Occipital lobe (tissue), 2 donors: Measurements from ENCODE around the gene EIF2AK2. TPM values are rescaled to one million over a fixed set of nuclear protein-coding genes. Genes with fewer than 3 reads are reported as not detected.

ENCODE experiments used
- DNase-seq: peaks from one replicate; lab custom pipeline; 2025; lab: John Stamatoyannopoulos, UW
- total RNA-seq: library from RNA; depleted of rRNA; stranded (reverse); fragments of >200 nt; gene quantifications from one replicate; pipeline ENCODE4 v1.2.3, GENCODE V29; 2014

The EIF2AK2 gene
- total RNA-seq, 1 donor from 2014 or later, result 48.7 TPM

DNA sequence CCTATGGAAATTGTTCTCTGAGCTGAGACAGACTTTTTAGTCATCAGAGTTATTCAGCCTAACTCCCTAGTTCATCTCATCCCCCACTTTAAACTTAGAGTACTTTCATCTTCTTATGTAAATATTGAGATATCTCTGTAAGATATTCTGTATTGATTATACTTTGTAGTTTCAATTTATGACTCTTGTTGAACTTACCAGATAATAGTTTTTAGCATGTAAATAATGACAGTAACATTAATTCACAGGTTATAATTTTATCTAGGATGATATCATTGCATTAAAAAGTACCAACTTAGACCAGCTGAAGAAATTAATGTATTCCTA lies 14.8 kb upstream of the EIF2AK2 start:
- DNase-seq, result no peak

DNA sequence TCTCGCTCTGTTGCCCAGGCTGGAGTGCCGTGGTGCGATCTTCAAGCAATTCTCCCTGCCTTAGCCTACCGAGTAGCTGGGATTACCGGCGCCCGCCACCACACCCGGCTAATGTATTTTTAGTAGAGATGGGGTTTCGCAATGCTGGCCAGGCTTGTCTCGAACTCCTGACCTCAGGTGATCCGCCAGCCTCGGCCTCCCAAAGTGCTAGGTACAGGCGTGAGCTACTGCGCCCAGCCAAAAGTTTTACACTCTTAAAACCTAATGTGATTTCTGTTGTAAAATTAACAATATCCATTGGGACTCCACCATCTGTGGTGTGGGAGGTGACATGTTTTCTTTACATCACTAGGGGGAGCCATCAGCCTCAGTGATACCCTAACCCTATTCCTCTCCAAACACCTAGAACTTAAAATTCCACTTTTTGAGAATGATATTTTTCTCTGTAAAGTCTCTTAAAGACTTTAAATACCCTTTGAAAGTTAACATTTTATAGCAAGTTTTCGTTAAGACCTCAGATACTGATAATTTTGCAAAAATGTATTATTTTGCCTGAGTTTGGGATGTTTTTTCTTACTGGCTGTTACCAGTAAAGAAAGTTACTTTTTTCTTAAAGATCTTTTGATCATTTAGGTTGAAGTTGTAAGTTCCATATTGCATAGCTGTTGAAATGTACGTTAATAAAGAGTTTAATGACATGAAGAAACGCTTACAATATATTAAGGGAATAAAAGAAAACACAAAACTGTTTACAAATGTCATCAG lies 11.6 kb upstream of the EIF2AK2 start:
- no peak for DNase-seq

DNA sequence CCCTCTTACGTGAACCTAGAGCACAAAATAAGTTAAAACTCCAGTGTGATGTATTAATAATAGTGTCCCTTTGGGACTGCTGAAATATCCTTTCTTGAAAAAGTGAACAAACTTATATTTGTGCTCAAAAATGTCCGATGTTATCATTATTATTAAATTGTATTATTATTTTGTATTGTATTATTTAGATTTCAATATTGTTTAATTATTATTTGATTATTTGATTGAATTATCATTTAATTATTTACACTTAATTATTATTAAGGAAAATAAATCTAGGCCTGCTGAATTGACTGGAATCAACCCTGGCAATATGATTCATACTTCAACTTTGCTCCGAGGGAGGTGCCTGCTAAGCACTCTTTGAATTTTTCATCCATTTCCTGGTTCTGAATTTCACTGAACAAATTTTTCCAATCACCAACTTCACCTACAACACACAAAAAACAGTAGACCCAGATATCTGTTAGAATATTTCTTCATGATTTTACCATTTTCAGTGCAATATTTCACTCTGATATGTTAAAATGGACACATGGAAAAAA lies 10.9 kb upstream of the EIF2AK2 start:
- no peak for DNase-seq

DNA sequence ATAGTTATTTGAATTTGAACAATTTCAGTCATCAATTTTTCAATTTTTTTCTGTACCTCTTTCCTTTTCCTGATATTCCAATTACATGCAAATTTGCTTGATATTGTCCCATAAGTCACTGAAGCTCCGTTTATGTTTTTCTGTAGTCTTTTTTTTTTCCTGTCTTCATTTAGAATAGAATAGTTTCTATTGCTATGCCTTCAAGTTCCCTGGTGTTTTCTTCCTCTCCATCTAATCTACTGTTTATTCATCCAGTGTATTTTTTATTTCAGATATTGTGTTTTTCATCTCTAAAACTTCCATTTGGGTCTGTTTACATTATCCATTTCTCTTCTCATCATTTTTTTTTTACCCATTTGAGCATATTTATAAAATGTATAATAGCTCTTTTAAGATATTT lies 8.0 kb upstream of the EIF2AK2 start:
- DNase-seq, result no peak

DNA sequence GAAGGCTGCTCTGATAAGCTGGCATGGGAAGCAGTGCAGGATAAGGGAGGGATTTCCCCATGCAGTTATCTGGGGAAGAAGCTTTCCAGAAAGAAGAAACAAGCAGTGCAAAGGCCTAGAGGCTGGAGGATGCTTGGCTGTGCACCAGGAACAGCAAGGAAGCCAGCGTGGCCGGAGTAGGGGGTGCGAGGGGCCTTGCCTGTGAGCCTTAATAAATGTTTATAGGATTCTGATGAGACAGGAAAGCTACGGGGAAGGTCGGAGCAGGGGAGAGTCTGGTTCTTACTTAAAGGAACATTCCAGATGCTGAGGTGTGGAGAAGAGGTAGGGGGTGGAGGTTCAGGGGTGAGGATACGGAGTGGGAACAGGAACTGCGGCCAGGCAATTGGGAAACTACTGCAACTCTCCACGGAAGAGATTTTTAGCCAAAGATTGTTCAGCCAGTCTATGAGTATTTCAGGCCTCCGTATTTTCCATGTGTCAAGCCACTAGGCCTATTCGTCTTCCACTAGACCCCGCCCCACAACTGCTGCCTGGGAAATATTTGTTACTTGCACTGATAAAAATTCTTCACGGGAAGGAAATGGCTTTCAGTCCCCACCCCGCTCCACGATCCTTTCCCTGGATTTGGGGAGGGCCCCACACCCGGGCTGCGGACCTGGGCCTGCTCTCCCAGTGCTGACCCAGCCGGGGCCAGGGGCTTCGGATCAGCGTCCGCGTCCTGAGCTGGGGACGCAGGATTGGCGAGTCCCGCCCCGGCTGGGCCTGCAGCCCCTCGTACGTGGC lies 516 bp downstream of the EIF2AK2 start:
- no peak for DNase-seq

DNA sequence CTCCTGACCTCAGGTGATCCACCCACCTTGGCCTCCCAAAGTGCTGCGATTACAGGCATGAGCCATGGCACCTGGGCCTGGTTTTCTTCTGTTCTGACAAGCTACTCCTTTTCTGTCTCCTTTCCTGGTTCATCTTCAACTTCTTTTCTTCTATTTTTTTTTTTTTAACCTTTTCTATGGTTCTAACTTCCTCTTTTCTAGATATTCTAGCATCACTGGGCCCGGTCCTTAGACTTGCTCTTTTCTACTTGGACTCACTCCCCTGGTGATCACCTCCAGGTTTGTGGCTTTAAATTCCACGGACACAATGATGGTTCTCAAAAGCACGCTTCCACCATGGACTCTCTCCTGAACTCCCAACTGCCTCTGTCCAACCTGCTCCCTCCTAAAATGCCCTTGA lies 2.0 kb downstream of the EIF2AK2 start:
- no peak for DNase-seq

DNA sequence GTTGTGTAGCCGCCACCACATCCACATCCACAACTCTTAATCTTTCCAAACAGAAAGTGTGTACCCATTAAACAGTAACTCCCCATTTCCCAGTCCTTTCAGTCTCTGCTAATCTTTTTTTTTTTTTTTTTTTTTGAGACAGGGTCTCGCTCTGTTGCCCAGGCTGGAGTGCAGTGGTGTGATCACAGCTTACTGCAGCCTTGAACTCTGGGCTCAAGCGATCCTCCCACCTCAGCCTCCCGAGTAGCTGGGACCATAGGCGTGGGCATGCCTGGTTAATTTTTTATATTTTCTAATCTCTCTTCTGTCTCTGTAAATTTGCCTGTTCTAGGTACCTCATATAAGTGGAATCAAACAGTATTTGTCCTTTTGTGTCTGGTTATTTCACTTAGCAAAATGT lies 3.6 kb downstream of the EIF2AK2 start:
- DNase-seq, result no peak

DNA sequence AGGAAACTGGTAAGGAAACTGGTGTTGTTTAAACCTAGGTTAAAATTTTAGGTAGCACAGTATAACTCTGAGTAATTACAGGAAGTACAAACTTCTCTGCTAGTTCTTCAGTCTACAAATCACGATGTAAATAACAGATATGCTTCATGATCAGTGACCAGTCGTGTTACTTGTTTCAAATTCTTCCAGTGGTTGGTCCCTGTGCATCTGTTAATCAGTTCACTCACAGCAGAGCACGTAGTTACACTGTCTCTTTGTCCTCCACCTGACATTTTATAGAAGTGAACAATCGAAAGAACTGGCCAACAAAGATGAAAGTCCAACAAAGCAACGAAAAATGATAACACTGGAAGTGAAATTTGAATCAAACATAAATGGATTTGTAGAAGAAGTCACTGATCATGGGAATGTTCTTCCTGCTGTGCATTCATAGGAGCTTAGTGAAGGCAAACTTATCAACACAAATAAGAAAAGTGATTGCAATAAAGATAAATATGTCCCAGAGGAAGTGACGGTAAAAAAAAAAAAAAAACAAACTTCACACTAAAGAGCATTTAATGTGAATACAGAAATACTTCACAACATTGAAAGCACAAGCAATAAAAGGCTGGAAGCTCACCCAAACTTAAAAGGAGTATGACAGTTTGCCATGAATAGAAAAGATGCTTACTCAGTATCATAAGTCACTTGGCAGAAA lies 7.0 kb downstream of the EIF2AK2 start:
- no peak for DNase-seq

DNA sequence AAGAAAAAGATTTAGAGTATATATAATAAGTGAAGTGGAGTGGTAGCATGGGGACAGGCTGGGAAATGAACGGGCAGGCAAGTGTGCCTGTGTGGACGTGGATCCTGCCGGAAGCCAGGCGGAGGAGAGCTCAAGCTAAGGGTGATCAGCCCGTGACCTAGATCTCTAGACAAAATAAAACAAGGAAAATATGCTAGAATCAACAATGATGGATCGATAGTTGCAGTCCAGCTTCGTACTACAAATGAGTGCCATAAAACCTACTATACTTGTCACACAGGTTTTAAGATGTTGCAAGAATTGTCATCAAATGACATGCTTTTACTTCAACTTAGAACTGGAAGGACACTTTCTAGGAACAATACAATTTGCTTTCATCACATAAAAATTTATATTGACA lies 8.5 kb downstream of the EIF2AK2 start:
- no peak for DNase-seq

DNA sequence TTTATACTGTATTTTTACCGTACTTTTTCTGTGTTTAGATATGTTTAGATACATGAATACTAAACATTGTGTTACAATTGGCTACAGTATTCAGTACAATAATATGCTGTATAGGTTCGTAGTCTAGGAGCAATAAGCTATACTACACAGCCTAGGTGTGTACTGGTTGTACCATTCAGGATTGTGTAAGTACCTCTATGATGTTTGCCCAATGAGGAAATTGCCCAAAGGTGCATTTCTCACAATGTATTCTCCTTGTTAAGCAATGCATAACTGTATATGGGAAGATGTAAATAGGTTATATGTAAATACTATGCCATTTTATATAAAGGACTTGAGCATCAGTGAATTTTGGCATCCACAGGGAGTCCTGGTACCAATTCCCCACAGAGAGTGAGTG lies 10.7 kb downstream of the EIF2AK2 start:
- no peak for DNase-seq

DNA sequence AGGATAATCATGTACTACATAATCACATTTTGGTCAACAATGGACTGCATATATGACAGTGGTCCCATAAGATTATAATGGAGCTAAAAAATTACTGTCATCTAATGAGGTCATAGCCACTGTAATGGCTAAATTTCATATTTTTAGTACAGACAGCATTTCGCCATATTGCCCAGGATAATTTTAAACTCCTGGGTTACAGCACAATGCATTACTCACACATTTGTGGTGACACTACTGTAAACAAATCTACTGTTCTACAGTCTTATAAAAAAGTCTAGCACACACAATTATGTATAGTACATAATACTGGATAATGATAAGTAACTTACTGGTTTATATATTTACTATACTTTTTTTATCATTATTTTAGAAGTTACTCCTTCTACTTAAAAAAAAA lies 12.8 kb downstream of the EIF2AK2 start:
- DNase-seq, result no peak

DNA sequence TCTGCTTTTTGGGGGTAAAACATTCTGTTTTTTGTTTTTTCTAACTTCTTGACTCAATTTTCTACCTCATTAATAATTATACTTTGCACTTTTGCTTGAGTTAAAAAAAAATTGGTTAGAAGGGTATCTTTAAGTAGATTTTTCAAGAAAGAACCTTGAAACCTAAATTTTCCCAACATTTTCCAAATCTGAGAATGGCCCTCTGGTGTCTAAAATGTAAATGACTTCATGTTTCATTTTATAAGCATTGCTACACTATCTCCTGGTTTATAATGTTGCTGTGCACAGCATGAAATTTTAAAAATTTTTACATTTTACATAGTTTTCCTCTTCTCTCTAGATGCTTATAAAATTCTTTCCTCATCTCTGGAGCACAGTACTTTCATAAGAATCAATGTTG lies 14.2 kb downstream of the EIF2AK2 start:
- no peak for DNase-seq

DNA sequence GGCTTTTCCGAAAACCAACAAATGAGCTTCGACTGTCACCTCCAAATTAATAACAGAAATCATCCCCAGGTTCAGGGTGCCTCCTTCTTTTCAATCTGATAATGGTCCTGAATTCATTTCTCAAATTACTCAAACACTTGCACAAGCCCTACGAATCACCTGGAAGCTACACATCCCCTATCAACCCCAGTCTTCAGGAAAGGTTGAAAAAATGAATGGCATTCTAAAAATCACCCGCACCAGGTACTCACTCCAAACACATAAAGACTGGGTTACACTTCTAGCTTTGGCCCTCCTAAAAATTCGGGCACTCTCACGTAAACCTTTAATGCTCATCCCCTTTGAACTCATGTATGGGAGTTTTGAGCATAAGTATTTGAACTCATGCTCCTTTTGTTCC lies 23.9 kb downstream of the EIF2AK2 start:
- no peak for DNase-seq

DNA sequence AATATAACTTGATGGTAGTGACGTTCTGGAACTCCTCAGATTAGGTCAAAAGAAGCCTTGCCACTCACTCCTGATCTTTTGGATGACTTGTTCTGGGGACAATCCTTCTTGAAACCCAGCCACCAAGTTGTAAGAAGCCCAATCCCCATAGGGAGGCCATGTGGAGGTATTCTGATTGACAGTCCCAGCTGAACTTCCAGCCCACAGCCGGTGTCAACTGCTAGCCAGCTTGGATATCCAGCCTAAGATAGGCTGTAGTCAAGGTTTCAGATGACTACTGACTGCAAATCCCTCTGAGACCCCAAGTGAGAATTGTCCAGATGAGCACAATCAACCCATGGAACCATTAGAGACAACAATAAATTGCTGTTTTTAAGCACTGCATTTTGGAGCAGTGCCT lies 31.4 kb downstream of the EIF2AK2 start:
- DNase-seq, result no peak

DNA sequence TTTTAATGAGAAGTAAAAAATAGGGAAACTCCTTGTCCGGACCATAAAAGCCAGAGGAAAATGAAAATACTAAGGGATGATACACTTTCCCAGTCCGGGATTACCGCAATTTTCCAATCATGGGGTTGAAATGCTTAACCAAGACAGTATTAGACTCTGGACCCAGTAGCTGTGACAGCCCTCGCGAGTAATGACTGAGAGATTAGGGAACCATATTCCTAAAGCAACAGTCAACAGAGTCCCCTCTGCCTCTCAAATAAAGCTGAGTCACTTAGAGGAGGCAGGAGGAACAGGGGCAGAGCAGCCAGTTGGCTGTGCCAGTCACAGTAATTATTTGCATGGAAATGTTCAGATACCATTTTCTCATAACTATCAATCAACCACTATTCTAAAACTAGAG lies 37.6 kb downstream of the EIF2AK2 start:
- DNase-seq, result no peak

DNA sequence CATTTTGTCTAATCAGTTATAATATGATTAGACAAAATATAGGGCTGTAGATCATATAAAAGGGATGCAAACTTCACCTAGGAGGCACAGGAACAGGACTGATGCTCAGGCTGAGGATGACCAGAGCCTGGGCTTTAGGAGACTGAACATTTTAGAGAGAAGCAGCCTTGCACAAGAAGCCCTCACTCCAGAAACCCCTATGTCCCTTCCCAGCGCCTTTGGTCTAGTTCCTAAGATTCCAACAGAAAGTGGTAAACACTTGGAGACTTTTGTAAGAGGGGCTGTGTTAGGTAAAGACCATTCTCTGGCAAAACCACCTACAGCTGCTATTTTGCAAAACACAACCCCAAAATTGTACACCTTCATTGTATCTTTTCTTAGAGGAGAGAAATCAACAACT lies 39.2 kb downstream of the EIF2AK2 start:
- no peak for DNase-seq

DNA sequence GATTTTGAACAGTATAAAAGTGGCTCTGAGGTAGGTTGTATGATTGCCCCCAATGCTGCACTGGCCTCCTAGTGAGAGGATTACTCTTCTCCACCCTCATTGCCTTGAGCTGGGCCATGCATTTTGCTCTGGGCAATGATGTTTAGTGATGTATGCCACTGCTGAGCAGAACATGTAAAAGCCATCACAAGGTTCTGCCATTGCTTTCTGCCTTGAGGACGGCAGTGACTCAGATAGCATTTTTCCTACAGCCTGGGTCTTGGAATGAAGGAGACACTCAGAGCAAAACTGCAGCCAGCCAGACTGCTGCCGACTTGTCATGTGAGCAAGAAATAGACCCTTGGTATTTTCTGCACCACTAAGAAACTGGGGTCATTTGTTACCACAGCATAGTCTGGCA lies 44.8 kb downstream of the EIF2AK2 start:
- DNase-seq, result no peak

DNA sequence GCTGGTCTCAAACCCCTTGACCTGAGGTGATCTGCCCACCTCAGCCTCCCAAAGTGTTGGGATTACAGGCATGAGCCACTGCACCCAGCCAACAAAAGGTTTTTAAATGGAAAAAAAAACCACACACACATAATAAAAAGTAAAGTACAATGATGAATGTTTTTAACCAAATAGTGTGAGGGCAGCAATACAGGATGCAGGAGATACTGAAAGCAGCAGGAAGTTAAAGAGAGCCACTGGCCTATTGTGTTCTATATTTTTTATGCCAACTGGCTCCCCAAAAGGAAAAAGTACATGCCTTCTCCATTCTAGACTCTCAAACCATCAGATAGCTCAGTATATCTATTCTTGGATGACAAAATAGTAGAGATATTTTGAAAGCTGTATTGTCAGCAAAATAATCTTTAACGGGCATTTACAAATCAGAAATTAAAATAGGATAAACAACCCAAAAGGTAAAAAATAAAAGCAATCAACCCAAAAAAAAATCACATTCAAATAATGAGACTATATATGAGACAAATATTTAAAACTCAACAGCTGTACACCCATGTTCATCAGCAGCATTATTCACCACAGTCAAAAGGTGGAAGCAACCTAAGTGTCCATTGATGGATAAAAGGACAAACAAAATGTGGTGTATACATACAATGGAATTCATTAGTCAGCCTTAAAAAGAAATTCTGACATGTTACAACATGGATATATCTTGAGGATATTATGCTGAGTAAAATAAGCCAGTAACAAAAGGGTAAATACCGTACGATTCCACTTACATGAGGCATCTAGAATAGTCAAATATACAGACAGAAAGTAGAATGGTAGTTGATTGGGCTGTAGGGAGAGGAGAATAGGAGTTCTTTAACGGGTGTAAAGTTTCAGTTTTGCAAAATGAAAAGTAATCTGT lies 46.2 kb downstream of the EIF2AK2 start:
- no peak for DNase-seq

DNA sequence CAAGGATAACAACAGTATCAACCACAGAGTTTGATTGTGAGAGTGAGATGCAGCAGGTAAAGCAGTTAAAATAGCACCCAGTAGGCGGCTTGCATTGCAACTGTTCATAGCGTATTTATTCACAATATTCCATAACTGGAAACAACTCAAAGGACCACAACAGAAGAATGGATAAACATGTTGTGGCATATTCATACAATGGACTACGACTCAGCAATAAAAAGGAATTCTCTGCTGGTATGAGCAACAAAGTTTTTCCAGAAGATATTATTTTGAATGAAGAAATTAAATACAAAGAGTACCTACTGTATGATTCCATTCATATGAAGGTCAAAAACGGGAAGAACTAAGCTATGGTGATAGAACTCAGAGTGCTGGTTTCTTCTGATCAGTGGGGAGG lies 47.3 kb downstream of the EIF2AK2 start:
- DNase-seq, result no peak

DNA sequence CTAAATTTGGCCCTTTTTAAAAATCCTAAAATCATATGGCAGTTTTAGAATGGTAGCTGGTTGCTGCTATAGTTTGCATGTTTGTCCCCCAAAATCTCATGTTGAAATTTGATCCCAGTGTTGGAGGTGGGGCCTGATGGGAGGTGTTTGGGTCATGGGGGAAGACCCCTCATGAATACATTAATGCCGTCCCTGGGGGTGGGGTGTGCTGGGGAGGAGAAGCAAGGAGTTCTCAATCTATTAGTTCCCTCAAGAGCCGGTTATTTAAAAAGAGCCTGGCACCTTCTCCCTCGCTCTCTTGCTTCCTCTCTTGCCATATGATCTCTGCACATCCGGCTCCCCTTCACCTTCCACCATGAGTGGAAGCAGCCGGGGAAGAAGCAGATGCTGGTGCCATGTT lies 51.6 kb downstream of the EIF2AK2 start:
- DNase-seq, result no peak

DNA sequence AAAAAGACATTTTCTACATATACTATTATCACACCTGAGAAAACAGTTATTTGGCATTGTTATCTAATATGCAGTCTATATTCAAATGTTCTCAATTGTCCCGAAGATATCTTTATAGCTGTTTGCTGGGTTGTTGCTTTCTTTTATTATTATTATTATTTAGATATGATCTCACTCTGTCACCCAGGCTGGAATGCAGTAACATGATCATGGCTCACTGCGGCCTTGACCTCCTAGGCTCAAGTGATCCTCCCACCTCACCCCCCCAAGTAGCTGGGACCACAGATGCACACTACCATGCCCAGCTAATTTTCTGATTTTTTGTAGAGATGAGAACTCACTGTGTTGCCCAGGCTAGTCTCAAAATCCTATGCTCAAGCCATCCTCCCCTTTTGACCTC lies 52.6 kb downstream of the EIF2AK2 start:
- DNase-seq, result no peak
